Brain microvascular endothelial cell (primary cell): ENCODE data around the gene ODAD4.

Experiments used
- DNase-seq: peaks from one replicate; pipeline ENCODE4 v3.0.0-alpha.2; 2020
- H3K27ac ChIP-seq: fragments of 250-450 bp; sonication (Bioruptor Pico); 2 replicates; pipeline ENCODE4 v1.5.1; 2020; ENCODE audit warnings: mild to moderate bottlenecking, moderate library complexity
- H3K27me3 ChIP-seq: fragments of 250-450 bp; sonication (Bioruptor Pico); replicated peaks from 2 replicates; pipeline ENCODE4 v1.5.1; 2020; ENCODE audit warnings: mild to moderate bottlenecking
- H3K36me3 ChIP-seq: fragments of 250-450 bp; sonication (Bioruptor Pico); replicated peaks from 2 replicates; pipeline ENCODE4 v1.5.1; 2020; ENCODE audit warnings: mild to moderate bottlenecking
- H3K4me3 ChIP-seq: 2 replicates; pipeline ENCODE4 v1.5.1; 2011; ENCODE audit warnings: low read depth, mild to moderate bottlenecking, control low read depth, low read length, moderate library complexity
- CTCF ChIP-seq: IDR thresholded peaks from 2 replicates; pipeline ENCODE4 v1.5.1; 2011; ENCODE audit warnings: low read depth, mild to moderate bottlenecking, moderate library complexity, low read length, control low read depth, inconsistent platforms; ENCODE audit errors: missing control alignments
- in situ Hi-C: cut with HindIII; loops from 2 replicates; pipeline ENCODE4 v1.10.0; 2017; ENCODE audit warnings: low sequenced_read_pairs, low pct_ligation_motif_present

ODAD4 gene

DNA sequence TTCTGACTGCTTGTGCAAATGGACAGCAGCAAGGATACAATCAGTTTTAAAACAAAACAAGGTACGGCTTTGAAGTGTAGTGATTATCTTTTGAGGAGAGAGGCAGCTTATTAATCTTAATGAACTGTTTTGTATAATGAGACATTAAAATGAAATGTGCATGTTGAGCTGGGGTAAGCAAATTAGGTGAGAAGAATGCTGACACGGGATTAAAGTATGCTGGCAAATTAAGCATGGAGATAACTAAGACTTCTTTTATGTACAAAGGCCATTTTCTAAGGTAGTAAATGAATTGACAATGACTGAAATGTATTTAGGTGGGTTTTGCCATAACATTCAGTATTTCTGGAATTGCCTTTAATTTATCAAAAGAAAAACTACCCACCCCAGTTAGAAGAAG lies 68.1 kb downstream of the ODAD4 start:
- no peak for TF ChIP-seq CTCF
- in situ Hi-C loops: no loop called here
- peaks cover 59% of the 10 kb centered on the region for H3K36me3 ChIP-seq
- DNase-seq: no peak
- H3K27me3 ChIP-seq: no peaks in the 10 kb centered on the region
- H3K27ac ChIP-seq: no peak overlapping the region
- no peak overlapping the region for H3K4me3 ChIP-seq

DNA sequence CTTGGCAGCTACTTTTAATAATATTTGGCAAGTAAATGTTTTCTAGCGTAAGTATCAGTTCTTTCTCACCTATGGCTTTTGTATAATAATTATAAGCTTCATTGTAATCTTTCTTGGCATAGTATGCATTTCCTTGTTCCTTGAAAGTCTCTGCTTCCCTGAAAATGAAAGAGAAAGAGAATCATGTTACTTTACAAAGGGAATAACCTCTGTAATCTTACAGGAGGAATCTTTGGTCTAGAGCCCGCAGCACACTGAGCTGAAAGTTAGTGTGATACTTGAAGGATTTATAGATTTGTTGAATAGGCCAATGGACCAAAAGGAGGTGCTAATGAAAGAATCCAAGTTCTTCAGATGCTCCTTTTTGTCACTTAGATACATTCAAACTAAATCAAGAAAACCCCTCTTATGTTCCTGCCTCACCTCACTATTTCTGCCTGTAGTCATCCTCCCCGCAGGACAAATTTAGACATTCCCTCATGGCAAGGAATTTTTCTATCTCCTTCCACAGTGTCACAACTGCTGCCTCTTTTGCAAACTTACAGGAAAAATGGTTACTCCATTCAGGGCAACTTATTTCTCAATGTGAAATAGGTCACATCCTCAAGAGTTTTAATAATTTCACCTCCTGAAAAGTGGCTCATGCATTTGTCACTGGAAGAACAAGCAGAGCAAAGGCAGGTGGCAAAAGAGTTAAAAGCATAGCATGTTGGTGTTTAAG lies 70.2 kb downstream of the ODAD4 start:
- Histone ChIP-seq H3K27me3 (no peaks in the 10 kb centered on the region), H3K4me3 (no peak overlapping the region), H3K27ac (no peak overlapping the region), H3K36me3 (peaks cover 47% of the 10 kb centered on the region)
- no peak for TF ChIP-seq CTCF
- no peak for DNase-seq
- in situ Hi-C loops: no loop called here

DNA sequence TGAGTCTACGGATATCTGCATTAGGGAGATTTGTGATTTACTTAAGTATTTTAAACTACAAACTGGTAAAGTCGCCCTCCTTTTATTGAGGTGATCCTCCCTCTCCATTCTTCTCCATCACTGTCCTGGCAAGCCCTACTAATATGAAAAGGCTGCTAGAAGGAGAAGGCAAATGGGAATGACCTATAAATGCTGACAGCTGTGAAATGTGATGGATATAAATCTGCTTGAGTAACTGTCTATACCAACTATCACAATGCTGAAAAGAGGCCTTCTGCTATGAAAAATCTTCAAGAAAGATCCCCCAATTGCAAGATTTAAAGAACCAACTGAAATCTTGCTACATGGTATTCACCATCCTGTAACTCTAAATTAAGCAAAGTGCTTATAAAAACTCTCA lies 71.3 kb downstream of the ODAD4 start:
- DNase-seq: no peak
- no peak overlapping the region for H3K4me3 ChIP-seq
- TF ChIP-seq CTCF: no peak
- no peaks in the 10 kb centered on the region for H3K27me3 ChIP-seq
- in situ Hi-C loops: no loop called here
- H3K36me3 ChIP-seq: peaks cover 36% of the 10 kb centered on the region
- H3K27ac ChIP-seq: no peak overlapping the region

DNA sequence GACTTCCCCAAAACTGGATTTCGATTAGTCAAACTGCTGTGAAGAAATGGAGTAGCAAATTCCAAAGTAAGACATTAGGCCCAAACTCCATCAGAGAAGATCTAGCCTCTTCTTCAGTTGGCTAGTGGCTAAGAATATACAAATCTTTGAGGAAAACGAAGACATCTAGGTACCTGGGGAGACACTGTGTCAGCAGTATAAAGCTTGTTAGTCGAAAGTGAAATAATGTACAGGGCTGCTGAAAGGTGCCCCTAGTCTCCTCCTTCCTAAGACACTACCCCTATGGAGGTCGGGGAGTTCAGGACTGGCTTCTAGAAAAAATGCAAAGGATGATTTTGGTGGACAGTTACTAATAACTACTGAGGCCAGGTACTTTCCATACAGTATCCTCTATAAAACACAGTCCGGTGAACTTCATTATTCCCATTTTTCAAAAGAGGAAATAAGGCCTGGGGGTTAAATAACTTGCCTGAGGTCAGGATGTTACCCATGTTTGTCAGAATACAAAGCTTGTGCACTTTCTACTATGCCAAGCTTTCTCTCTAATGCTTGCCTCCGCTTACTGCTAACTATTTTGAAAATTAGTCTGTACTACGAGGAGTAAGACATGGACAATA lies 71.9 kb downstream of the ODAD4 start:
- Histone ChIP-seq H3K36me3 (peaks cover 30% of the 10 kb centered on the region), H3K27ac (no peak overlapping the region), H3K4me3 (no peak overlapping the region), H3K27me3 (no peaks in the 10 kb centered on the region)
- DNase-seq: no peak
- in situ Hi-C loops: no loop called here
- no peak for TF ChIP-seq CTCF

GRCh38 chr17:42002792-42003301 lies 72.4 kb downstream of the ODAD4 start:
- Histone ChIP-seq H3K36me3 (peaks cover 25% of the 10 kb centered on the region), H3K4me3 (no peak overlapping the region), H3K27ac (no peak overlapping the region), H3K27me3 (no peaks in the 10 kb centered on the region)
- no peak for DNase-seq
- in situ Hi-C loops: no loop called here
- TF ChIP-seq CTCF: no peak
